AG09319 (cell line): ENCODE measurements around the gene CORO1C.

Source experiments
- DNase-seq: peaks from one replicate; pipeline ENCODE4 v3.0.0-alpha.2; 2010; ENCODE audit warnings: low read depth; ENCODE audit errors: extremely low read depth
- CTCF ChIP-seq: IDR thresholded peaks from 2 replicates; pipeline ENCODE4 v1.5.1; 2011; ENCODE audit warnings: low read depth, mild to moderate bottlenecking, inconsistent platforms, low read length, moderate library complexity

CORO1C gene

GRCh38 chr12:108641446-108642268, 89.7 kb downstream of the CORO1C start:
- TF ChIP-seq CTCF, result no peak
- no peak for DNase-seq

GRCh38 chr12:108640802-108641445, 90.4 kb downstream of the CORO1C start:
- TF ChIP-seq CTCF, result no peak
- DNase-seq, result no peak

GRCh38 chr12:108638997-108639822, 92.1 kb downstream of the CORO1C start:
- DNase-seq, result no peak
- TF ChIP-seq CTCF, result no peak

GRCh38 chr12:108638141-108638827, 93.0 kb downstream of the CORO1C start:
- no peak for TF ChIP-seq CTCF
- DNase-seq, result no peak

- no peak for TF ChIP-seq CTCF
- no peak for DNase-seq
Observed at GRCh38 chr12:108637222-108637971, 93.9 kb downstream of the CORO1C start.

- DNase-seq, result no peak
- no peak for TF ChIP-seq CTCF
Observed at GRCh38 chr12:108635997-108636808, 95.1 kb downstream of the CORO1C start.
